HG03469 (cell line): ENCODE measurements around the gene PPP1R10.
"Not testable (repeated sequence)": the region's sequence is repeated elsewhere in the genome, so short reads cannot be mapped to it uniquely, and the experiment has no call there.

Source experiments
- ATAC-seq: cut with Tn5 transposase; IDR thresholded peaks from one replicate; pipeline ENCODE4 v1.9.1; 2021; ENCODE audit warnings: mild to moderate bottlenecking, moderate library complexity, moderate number of reproducible peaks; ENCODE audit not compliant: unreplicated experiment

PPP1R10 gene

DNA sequence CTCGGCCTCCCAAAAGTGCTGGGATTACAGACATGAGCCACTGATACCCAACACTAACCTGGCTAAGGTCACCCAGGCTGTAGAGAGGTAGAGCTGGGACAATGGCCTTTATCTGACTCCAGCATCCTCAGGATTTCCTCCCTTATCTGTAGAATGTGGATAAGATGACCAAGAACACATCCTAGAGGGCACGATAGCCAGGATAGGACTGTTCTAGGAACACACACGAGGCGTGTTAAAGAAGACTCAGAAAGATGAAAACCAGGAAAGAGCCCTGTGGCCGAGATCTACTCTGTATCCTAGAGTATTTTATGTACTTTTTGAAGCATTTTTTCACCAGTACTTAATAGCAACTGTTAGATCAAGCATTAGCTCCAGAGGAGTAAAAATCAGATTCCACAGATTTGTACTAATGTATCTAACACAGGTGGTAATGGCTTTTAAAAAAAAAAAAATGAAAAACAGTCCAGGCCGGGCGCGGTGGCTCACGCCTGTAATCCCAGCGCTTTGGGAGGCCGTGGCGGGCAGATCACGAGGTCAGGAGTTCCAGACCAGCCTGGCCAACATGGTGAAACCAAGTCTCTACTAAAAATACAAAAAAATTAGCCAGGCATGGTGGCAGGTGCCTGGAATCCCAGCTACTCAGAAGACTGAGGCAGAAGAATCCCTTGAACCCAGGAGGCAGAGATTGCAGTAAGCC is 17.3 kb downstream of the PPP1R10 start:
- ATAC-seq = no peak

DNA sequence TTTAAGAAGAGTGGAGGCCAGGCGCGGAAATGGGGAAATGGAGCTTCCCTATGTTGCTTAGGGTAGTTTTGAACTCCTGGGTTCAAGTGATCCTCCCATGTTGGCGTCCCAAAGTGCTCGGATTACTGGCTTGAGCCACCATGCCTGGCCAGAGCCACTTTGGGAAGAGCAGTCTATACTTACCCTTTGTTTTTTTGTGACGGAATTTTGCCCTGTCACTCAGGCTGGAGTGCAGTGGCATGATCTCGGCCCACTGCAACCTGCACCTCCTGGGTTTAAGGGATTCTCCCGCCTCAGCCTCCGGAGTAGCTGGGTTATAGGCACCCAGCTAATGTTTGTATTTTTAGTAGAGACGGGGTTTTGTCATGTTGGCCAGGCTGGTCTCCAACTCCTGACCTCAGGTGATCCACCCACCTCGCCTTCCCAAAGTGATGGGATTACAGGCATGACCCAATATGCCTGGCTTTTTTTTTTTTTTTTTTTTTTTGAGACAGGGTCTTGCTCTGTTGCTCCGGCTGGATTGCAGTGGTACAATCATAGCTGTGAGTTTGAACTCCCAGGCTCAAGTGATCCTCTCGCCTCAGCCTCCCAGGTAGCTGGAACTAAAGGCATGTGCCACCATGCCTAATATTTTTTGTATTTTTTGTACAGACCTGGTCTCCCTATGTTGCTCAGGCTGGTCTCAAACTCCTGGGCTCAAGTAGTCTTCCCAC is 18.0 kb downstream of the PPP1R10 start:
- ATAC-seq = no peak

DNA sequence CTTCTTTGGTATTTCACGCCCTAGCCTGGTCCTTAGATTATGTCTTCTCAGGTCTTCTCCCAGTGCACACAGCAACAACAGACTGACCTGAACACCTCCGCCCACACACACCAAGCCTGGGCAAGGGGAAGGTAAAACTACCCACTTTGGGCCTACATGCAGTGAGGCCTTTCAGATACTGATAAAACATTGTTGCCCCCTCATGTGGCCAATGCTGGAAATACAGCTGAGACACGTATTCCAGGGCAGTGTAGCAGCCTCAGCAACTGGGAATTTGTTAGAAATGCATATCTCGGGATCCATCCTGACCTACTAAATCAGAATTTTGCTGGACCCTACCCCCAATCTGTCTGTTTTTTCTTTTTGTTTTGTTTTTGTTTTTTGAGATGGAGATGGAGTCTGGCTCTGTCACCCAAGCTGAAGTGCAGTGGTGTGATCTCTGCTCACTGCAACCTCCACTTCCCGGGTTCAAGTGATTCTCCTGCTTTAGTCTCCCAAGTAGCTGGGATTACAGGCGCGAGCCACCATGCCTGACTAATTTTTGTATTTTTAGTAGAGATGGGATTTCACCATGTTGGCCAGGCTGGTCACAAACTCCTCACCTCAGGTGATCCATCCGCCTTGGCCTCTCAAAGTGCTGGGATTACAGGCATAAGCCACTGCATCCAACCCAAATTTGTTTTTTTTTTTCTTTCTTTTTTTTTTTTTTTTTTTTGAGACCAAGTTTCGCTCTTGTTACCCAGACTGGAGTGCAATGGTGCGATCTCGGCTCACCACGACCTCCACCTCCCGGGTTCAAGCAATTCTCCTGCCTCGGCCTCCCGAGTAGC is 19.5 kb downstream of the PPP1R10 start:
- not testable (repeated sequence) for ATAC-seq

DNA sequence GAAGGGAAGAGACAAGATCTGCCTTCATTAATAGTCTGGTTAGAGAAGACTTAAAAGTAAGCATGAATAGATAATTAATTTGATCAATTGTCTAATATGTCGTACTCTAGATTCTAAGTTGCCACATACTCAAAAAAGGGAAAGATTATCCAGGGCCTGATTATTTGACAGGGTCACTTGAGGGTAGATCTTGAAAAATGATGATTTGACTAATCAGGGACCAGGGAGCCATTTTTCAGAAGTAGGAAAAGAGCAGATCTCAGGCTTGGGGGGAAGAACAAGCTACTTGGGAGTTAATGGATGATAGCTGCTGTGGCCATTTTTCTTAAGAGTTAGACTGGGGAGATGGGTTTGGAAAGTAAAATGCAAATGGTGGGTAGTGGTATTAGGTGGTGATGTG is 24.8 kb downstream of the PPP1R10 start:
- ATAC-seq = no peak

DNA sequence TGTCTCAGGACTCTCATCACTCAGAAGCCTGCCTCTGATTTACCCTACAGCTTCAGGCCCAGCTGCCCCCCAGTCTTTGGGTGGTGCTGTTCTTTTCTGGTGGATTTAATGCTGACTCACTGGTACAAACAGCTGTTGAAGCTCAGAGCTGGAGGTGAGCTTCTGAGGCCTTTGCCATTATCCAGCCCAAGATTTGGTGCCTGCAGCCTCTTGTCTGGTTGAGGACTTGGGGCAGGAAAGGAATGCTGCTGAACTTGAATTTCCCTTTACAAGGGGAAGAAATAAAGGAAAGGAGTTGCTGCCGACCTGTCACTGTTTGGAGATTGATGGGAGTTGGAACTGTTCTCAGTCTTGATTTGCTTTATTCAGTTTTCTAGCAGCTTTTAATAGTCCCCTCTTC is 26.0 kb downstream of the PPP1R10 start:
- ATAC-seq = no peak

DNA sequence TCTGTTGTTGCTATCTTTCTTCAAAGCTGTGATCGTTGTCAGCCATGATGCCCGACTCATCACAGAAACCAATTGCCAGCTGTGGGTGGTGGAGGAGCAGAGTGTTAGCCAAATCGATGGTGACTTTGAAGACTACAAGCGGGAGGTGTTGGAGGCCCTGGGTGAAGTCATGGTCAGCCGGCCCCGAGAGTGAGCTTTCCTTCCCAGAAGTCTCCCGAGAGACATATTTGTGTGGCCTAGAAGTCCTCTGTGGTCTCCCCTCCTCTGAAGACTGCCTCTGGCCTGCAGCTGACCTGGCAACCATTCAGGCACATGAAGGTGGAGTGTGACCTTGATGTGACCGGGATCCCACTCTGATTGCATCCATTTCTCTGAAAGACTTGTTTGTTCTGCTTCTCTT is 26.5 kb downstream of the PPP1R10 start:
- no peak for ATAC-seq

DNA sequence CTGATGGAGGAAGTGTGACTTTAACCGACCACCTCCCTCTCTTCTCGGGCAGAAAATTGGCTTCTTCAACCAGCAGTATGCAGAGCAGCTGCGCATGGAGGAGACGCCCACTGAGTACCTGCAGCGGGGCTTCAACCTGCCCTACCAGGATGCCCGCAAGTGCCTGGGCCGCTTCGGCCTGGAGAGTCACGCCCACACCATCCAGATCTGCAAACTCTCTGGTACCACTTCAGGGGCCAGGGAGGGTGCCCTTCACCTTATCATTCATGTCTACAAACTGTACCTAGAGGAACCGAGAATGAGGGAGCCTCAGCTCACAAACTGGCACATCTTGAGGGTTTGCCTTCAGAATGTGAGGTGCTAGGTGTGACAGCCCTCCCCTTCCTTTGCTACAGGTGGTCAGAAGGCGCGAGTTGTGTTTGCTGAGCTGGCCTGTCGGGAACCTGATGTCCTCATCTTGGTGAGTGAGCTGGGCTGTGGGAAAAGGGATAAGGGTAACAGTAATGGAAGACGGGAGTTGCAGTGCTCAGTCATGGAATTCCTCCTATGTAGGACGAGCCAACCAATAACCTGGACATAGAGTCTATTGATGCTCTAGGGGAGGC is 27.2 kb downstream of the PPP1R10 start:
- ATAC-seq = no peak

DNA sequence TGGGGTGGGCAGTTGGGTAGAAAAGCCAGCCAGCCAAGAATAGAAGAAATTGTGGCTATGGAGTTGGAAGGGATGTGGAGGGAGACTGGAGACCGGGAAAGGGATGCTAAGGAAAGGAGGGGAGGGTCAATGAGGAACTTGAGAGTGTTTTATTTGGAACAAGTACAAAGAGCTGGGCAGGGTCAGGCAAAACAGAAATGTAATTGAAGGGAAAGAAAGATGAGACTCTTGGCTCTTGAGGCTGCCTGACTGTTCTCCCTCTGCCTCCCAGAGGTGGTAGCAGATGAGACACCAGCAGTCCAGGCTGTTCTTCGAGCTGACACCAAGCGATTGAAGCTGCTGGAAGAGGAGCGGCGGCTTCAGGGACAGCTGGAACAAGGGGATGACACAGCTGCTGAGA is 33.1 kb downstream of the PPP1R10 start:
- no peak for ATAC-seq

DNA sequence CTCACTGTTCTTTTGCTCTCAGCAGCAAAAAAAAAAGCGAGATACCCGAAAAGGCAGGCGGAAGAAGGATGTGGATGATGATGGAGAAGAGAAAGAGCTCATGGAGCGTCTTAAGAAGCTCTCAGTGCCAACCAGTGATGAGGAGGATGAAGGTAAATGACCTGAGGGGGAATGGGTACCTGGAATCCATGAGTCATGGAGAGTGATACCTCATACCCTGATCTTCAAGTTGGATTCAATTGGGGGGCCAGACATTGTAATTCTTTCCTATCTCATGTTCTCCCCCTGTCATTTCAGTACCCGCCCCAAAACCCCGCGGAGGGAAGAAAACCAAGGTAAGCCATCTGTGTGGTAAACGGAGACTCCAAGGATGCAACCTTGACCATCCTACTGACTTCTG is 39.0 kb downstream of the PPP1R10 start:
- ATAC-seq = no peak

DNA sequence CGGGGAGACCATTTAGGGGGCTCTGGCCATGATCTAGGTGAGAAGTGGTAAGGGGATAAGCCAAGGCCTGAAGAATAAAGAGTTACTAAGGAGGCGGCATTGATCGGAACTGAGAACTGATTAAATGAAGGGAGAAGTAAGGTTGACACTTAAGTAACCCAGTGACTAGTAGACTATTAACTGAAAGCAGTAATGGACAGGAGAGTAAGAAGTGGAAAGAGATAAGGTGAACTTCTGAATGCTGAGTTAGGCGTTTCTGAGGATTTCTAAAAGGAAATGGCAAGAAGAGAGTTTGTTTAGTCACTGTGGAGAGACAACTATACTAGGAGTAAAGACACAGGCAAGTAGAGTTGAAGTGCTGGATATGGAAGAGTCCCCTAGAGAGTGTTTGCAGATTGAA is 43.9 kb downstream of the PPP1R10 start:
- no peak for ATAC-seq

DNA sequence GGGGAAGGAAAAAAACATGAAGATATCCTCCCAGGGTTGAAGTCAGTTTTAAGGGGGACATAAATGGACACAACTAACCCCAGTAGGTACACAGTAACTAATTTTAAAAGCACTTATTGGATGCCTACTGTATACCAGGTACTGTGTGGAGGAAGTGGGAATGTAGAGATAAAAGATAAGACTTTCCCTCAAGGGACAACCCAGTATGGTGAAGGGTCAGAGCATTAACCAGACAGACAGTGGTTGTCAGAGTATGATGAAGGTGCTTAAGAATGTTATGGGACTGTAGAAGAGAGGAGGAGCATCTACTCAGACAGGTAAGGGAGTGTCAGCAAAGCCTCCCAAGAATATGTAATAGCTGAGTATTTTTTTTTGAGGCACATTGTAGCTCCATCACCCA is 44.9 kb downstream of the PPP1R10 start:
- ATAC-seq = no peak

DNA sequence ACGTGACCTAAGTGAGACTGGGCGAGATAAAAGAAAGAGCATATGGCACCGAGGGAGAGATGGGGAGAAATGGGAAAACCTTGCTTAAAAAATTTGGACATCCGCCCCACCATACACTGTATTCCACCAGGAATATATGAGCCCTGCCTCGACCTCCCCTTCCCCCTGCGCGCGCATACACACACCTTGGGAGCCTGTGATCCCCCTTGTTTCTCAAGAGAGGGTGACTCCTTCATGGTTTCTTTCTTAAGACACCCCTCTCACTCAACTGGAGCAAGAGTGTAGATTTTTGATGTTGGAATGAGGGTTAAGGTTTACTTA is 45.3 kb downstream of the PPP1R10 start:
- no peak for ATAC-seq

DNA sequence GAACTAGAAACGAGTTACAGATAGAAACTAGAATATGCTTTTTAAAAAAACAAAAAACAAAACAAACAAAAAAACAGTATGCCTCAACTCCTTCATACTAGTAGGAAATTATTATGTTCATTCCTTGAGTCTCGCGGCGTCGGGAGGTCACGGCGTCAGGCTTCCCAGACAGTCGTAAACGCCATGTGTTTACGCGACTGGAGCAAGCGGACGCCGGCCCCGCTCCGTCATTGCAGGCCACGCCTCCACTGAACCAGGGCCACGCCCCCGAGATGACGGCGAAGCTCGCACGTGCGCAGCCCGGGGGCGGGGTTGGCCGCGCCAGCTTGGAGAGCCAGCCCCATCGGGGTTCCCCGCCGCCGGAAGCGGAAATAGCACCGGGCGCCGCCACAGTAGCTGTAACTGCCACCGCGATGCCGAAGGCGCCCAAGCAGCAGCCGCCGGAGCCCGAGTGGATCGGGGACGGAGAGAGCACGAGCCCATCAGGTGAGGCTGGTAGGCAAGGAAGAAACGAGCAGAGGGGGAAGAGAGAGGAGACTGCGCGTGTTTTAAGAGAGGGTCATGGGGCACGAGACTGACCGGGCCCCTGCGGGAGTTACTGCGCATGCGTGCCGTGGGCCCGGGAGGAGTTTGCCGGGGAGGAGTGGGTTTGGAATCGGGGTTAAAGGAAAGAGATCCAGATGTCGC is 45.8 kb downstream of the PPP1R10 start, which contains the start of gene ABCF1:
TSS of gene ABCF1 (plus strand) at position 368 of the 687 bp plus-strand sequence. CDS start at position 414, 46 bp downstream.
- ATAC-seq = peak; percentile 86

DNA sequence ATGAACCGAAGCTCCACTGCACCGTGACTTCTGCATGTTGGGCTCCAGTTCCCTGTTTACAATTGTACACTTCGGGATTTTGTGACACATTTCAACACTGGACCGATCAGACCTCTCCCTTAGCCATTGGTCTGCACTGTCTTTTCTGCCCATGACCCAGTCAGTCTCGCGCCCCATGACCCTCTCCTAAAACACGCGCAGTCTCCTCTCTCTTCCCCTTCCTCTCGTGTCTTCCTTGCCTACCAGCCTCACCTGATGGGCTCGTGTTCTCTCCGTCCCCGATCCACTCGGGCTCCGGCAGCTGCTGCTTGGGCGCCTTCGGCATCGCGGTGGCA is 46.3 kb downstream of the PPP1R10 start:
- peak; percentile 12 for ATAC-seq

DNA sequence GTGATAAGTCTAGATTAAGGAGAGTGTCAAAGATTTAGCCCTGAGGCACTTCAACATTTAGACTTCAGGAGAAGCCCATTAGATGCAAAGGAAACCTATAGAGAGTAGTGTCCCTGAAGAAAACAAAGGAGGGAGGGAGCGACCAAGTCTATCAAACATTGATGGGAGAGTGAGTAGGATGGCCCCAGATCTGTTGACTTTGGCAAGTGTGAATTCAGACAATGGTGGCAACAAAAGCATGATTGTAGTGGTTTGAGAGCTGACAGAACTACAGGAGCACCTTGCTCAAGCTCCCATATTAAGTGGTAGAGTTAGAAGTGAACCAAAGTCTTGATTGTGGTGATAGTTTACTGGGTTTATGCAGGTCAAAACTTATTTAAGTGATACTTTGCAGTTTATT is 46.8 kb downstream of the PPP1R10 start:
- no peak for ATAC-seq

DNA sequence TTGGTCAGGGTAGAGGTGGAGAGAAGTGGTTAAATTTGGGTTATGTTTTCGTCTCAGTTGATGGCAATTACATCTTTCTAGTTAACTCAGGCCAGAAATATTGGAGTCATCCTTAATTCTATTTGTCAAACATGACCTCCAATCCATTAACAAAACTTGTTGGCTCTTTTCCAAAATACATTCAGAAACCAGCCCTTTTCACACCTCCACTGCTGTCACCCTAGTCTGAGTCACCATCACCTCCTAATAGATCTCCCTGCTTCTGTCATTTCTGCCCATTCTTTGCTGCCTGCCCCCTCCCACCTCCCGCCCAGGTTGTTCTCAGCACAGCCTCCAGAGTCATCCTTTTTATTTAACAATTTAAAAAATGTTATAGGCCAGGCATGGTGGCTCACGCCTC is 48.8 kb downstream of the PPP1R10 start:
- ATAC-seq = no peak

DNA sequence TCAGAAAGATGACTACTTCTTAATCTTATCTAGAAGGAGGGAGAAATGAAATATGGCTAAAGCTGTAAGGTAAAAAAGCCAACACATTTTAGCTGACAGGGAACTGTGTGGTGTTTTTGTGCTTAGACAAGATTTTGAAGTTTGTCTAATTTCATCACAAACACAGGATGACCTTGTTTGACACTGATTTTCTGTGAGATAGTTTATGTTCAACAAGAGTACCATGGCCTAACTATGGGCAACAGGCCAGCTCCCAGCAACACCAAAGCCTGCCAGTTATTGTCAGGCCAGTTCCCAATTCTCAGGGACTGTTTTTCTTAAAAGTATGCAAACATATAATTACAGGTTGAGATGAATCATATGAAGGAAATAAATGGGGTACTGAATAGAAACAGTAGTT is 51.3 kb downstream of the PPP1R10 start:
- ATAC-seq = no peak

DNA sequence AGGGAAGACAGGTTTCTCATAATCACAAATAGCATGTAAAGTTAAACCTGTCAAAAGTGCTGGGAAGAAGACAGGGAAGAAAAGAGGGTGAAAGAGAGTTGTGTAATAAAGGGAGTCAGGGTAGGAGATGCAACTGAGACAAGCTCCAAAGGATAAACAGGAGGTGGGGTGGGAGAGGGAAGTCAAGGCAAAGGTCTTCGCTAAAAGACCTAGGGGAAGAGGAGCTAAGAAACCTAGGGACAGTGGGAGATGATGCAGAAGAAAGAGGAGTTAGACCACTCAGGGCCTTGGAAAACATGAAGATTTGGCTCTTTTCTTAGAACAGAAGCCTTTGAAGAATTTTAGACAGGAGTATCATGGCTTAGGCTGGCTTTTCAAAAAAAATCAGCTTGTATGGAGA is 52.9 kb downstream of the PPP1R10 start:
- no peak for ATAC-seq

DNA sequence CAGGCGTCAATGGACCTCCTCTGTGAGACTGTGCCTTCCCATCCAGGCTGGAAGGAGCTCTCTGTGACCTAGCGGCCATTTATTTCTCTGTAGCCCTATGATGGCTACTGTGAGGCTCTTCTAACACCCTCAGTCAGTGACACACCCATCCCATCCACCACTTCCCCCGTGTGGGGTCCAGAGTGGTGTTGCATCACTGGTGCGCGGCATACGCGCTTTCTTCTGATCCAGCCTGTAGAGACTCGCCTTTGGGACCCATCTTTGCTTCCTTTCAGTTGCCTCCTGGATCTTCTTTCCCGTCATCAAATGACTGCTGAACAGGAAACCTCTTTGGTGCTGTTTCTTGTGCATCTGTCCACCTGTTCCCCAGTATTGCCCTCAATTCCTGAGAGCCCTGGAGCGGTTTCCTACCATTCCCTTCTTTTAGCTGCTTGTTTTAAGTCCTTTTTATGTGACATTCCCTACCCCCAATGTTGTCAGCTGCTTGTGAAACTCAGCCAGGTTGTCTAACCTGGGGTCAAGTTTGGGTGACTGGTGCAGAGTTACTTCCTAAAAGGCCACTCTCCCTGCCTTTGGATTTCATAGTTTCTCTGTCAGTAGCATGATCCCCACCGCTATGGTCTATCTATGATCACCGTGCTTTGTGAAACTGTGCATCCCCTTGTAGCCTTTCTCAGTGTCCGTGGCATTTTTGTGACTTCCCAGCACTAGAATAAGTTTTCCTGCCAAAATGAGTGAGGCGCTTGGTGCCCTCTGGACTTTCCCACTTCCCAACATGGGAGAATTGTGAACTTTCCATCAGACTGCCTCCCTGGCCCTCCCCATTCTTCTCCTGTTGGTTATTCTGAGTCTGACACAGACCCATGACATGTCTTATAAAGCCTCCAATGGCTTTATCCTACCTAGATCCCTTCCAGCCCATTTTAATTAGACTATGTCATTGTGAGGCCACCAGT is 54.3 kb downstream of the PPP1R10 start:
- ATAC-seq = no peak

DNA sequence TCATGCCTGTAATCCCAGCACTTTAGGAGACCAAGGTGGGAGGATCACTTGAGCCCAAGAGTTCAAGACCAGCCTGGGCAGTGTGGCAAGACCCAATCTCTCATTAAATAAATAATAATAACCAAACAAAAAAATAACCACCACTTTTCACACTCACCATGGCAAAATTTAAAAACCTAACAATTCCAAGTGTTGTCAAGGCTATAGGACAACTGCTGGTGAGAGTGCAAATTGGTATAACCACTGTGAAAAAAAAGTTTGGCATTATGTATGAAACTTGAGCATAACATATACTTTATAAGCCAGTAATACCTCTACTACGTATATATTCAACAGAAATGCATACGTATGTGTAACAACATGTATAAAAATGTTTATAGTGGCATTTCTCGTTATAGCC is 56.1 kb downstream of the PPP1R10 start:
- no peak for ATAC-seq
